T-helper 17 cell (primary cell): Measurements from ENCODE around the gene SCN1B. TPM values are rescaled to one million over a fixed set of nuclear protein-coding genes. Genes with fewer than 3 reads are reported as not detected.
"Not testable (repeated sequence)": the region's sequence is repeated elsewhere in the genome, so short reads cannot be mapped to it uniquely, and the experiment has no call there.

Experiments
- ATAC-seq: fragments of 150-1000 bp; cut with Tn5 transposase; 2 replicates; pipeline ENCODE4 v1.10.0; 2021; ENCODE audit warnings: mild to moderate bottlenecking, moderate library complexity
- DNase-seq, 3 donors: peaks; one replicate each; pipeline versions ENCODE4 v3.0.0 to v3.0.0-alpha.2; 2020 to 2021
- H3K9me3 ChIP-seq: one replicate; pipeline ENCODE4 v1.7.0; 2013; ENCODE audit warnings: low read length, mild to moderate bottlenecking; ENCODE audit not compliant: control insufficient read depth, poor library complexity, severe bottlenecking
- H3K27ac Mint-ChIP-seq: one replicate; pipeline ENCODE4 v1.8.0; 2022; ENCODE audit warnings: mild to moderate bottlenecking, moderate library complexity, mixed read lengths
- H3K27me3 Mint-ChIP-seq: one replicate; pipeline ENCODE4 v1.8.0; 2022; ENCODE audit warnings: mixed read lengths
- H3K36me3 Mint-ChIP-seq: one replicate; pipeline ENCODE4 v1.8.0; 2022; ENCODE audit warnings: low read depth, mixed read lengths
- H3K4me1 Mint-ChIP-seq: one replicate; pipeline ENCODE4 v1.8.0; 2022; ENCODE audit warnings: mild to moderate bottlenecking, mixed read lengths
- H3K4me3 Mint-ChIP-seq: one replicate; pipeline ENCODE4 v1.8.0; 2022; ENCODE audit warnings: mild to moderate bottlenecking, moderate library complexity, mixed read lengths
- total RNA-seq, 4 donors: library from RNA in 2 of 4; stranded (reverse) in 2 of 4; gene quantifications; one replicate each; pipeline ENCODE4 v1.2.3 and lab custom pipeline; 2022 to 2026

Gene SCN1B
- total RNA-seq = 1 to 10 TPM; 1.9 to 6.2 TPM
- 1.7 to 5.8 reads per million in 2 donors for total RNA-seq (lab: John Stamatoyannopoulos, UW)

GRCh38 chr19:35030257-35031071 lies at the start of gene SCN1B:
Gene SCN1B, plus strand, starts transcription at chr19:35030470. Its CDS starts 351 bp downstream, at chr19:35030821.
- Mint-ChIP-seq H3K36me3 (peaks cover 4% of the 10 kb centered on the region), H3K4me3 (peak within 1 kb of the TSS; percentile 96), H3K27ac (peak within 1 kb of the TSS; percentile 89), H3K27me3 (peaks cover 8% of the 10 kb centered on the region), H3K4me1 (peaks cover 13% of the 10 kb centered on the region)
- ATAC-seq (peak; percentile 81), DNase-seq (peak in 2 of 3 donors; percentile 42 to 55)
- no peaks in the 10 kb centered on the region for H3K9me3 ChIP-seq

- H3K27ac Mint-ChIP-seq = no peak overlapping the region
- H3K36me3 Mint-ChIP-seq = peaks cover 2% of the 10 kb centered on the region
- ATAC-seq (no peak), DNase-seq (no peak)
- no peaks in the 10 kb centered on the region for H3K27me3 Mint-ChIP-seq
- H3K4me1 Mint-ChIP-seq = peaks cover 13% of the 10 kb centered on the region
- no peak overlapping the region for H3K4me3 Mint-ChIP-seq
- no peaks in the 10 kb centered on the region for H3K9me3 ChIP-seq
Observed at GRCh38 chr19:34982275-34982674, 48.0 kb upstream of the SCN1B start.

GRCh38 chr19:34983786-34984185 lies 46.5 kb upstream of the SCN1B start:
- H3K27me3 Mint-ChIP-seq = no peaks in the 10 kb centered on the region
- ATAC-seq (no peak), DNase-seq (no peak)
- no peak overlapping the region for H3K27ac Mint-ChIP-seq
- peaks cover 13% of the 10 kb centered on the region for H3K4me1 Mint-ChIP-seq
- no peak overlapping the region for H3K4me3 Mint-ChIP-seq
- no peaks in the 10 kb centered on the region for H3K9me3 ChIP-seq
- H3K36me3 Mint-ChIP-seq = peaks cover 2% of the 10 kb centered on the region

GRCh38 chr19:34984287-34984686 lies 46.0 kb upstream of the SCN1B start:
- no peak for ATAC-seq
- peaks cover 13% of the 10 kb centered on the region for H3K4me1 Mint-ChIP-seq
- no peak overlapping the region for H3K27ac Mint-ChIP-seq
- no peaks in the 10 kb centered on the region for H3K27me3 Mint-ChIP-seq
- peaks cover 2% of the 10 kb centered on the region for H3K36me3 Mint-ChIP-seq
- H3K4me3 Mint-ChIP-seq = no peak overlapping the region
- DNase-seq = no peak
- H3K9me3 ChIP-seq = no peaks in the 10 kb centered on the region

- H3K9me3 ChIP-seq = no peaks in the 10 kb centered on the region
- DNase-seq (no peak), ATAC-seq (peak; percentile 59)
- Mint-ChIP-seq H3K4me1 (peaks cover 16% of the 10 kb centered on the region), H3K36me3 (peaks cover 2% of the 10 kb centered on the region), H3K4me3 (peak overlapping the region; percentile 45), H3K27me3 (no peaks in the 10 kb centered on the region), H3K27ac (no peak overlapping the region)
Observed at GRCh38 chr19:34985249-34986022, 44.8 kb upstream of the SCN1B start.

GRCh38 chr19:34988119-34988518 lies 42.2 kb upstream of the SCN1B start:
- Mint-ChIP-seq H3K4me1 (peaks cover 20% of the 10 kb centered on the region), H3K27me3 (no peaks in the 10 kb centered on the region), H3K4me3 (no peak overlapping the region), H3K36me3 (no peaks in the 10 kb centered on the region), H3K27ac (no peak overlapping the region)
- DNase-seq = no peak
- no peak for ATAC-seq
- H3K9me3 ChIP-seq = no peaks in the 10 kb centered on the region

GRCh38 chr19:34989298-34989697 lies 41.0 kb upstream of the SCN1B start:
- peaks cover 25% of the 10 kb centered on the region for H3K4me1 Mint-ChIP-seq
- H3K27ac Mint-ChIP-seq = no peak overlapping the region
- ATAC-seq = no peak

GRCh38 chr19:34990578-34991192 lies 39.6 kb upstream of the SCN1B start:
- H3K9me3 ChIP-seq = no peaks in the 10 kb centered on the region
- Mint-ChIP-seq H3K27me3 (no peaks in the 10 kb centered on the region), H3K36me3 (no peaks in the 10 kb centered on the region), H3K27ac (no peak overlapping the region), H3K4me3 (no peak overlapping the region), H3K4me1 (peaks cover 18% of the 10 kb centered on the region)
- DNase-seq (no peak), ATAC-seq (peak; percentile 51)

More at GRCh38 chr19:34989298-34989697, 41.0 kb upstream of the SCN1B start:
- Mint-ChIP-seq H3K4me3 (no peak overlapping the region), H3K36me3 (no peaks in the 10 kb centered on the region), H3K27me3 (no peaks in the 10 kb centered on the region)
- H3K9me3 ChIP-seq = no peaks in the 10 kb centered on the region
- DNase-seq = no peak

GRCh38 chr19:34991542-34992333 lies 38.5 kb upstream of the SCN1B start:
- Mint-ChIP-seq H3K36me3 (no peaks in the 10 kb centered on the region), H3K4me3 (peak overlapping the region; percentile 45), H3K27ac (no peak overlapping the region), H3K4me1 (peaks cover 14% of the 10 kb centered on the region), H3K27me3 (no peaks in the 10 kb centered on the region)
- no peaks in the 10 kb centered on the region for H3K9me3 ChIP-seq
- no peak for ATAC-seq
- no peak for DNase-seq

GRCh38 chr19:34992582-34992981 lies 37.7 kb upstream of the SCN1B start:
- not testable (repeated sequence) for H3K9me3 ChIP-seq, H3K27me3 Mint-ChIP-seq, DNase-seq, H3K36me3 Mint-ChIP-seq, H3K27ac Mint-ChIP-seq
- H3K4me3 Mint-ChIP-seq = peak overlapping the region; percentile 50
- peaks cover 22% of the 10 kb centered on the region for H3K4me1 Mint-ChIP-seq
- ATAC-seq = peak; percentile 28

GRCh38 chr19:34994286-34994642 lies 36.0 kb upstream of the SCN1B start:
- no peak overlapping the region for H3K4me3 Mint-ChIP-seq
- ATAC-seq (no peak), DNase-seq (no peak)
- H3K9me3 ChIP-seq = no peaks in the 10 kb centered on the region
- H3K36me3 Mint-ChIP-seq = no peaks in the 10 kb centered on the region
- no peaks in the 10 kb centered on the region for H3K27me3 Mint-ChIP-seq
- H3K27ac Mint-ChIP-seq = no peak overlapping the region
- H3K4me1 Mint-ChIP-seq = peaks cover 34% of the 10 kb centered on the region

GRCh38 chr19:34994643-34995541 lies 35.4 kb upstream of the SCN1B start:
- ATAC-seq (no peak), DNase-seq (no peak)
- no peaks in the 10 kb centered on the region for H3K9me3 ChIP-seq
- H3K4me1 Mint-ChIP-seq = peaks cover 35% of the 10 kb centered on the region
- no peak overlapping the region for H3K27ac Mint-ChIP-seq
- no peaks in the 10 kb centered on the region for H3K27me3 Mint-ChIP-seq
- H3K4me3 Mint-ChIP-seq = no peak overlapping the region
- no peaks in the 10 kb centered on the region for H3K36me3 Mint-ChIP-seq
